ENCODE results near the gene EIF4A2. TPM values are rescaled to one million over a fixed set of nuclear protein-coding genes. Genes with fewer than 3 reads are reported as not detected.

Gene EIF4A2
- total and polyA plus RNA-seq, 10 of the 15 experiments (the other 5 are each of a cell fraction or from before 2014, with no cell fraction given), result 154 to 680 (median 259) TPM

DNA sequence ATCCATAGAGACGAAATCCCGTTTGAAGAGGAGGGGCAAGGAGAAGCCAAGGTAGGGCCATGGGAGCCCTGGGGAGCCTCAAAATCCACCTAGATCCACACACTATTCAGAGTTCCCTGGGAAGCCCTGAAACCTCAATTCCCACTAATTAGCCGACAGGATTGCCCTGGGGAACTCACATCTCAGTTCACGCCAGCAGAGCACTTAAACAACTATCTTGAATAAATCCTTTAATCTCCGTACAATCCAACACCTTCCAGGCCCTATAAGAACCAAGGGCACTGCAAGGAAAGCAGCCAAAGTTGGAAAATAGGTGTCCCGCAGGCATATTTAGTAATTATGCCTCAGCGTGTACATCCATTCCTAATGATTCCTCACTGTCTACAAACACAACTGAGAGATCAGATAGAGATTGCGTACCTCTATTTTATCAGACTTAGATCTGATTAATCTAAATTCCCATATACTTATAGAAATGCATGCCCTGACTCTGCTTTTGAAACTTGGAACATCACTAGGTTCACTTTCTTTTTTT lies 25.6 kb upstream of the EIF4A2 start:
- ChIA-PET RAD21 (ENCODE audit: unreplicated experiment) (no interaction called here), POLR2A (no interaction called here), SMC1A (ENCODE audit: uncharacterized antibody, unreplicated experiment) (no interaction called here), CTCF (interaction anchor here (1.7 kb wide), 1 partner anchor 143 kb away, joined by 4 read pairs; no protein-coding TSS in a partner anchor)
- H3K79me2 ChIP-seq (ENCODE audit: control insufficient read depth, insufficient read depth, low read length), result no peaks in the 10 kb centered on the region
- no peak overlapping the region for H2AFZ ChIP-seq (ENCODE audit: control insufficient read depth, low read depth, low read length)
- FAIRE-seq (no peak), ATAC-seq (no peak), DNase-seq (ENCODE audit: low read depth, low spot score) (no peak)
- no peaks in the 10 kb centered on the region for H3K4me1 ChIP-seq (ENCODE audit: control insufficient read depth, insufficient read depth, low read length)
- H3K4me3 ChIP-seq, result no peak overlapping the region
- no peaks in the 10 kb centered on the region for H3K9me3 ChIP-seq (replicated peaks; ENCODE audit: control insufficient read depth, insufficient read depth, low read length)
- H3K36me3 ChIP-seq (ENCODE audit: control insufficient read depth in 2 of 2, insufficient read depth in 2 of 2, low read length in 1 of 2), result no peaks in the 10 kb centered on the region
- H3K4me2 ChIP-seq (ENCODE audit: control insufficient read depth, insufficient read depth), result no peak overlapping the region
- H4K20me1 ChIP-seq (ENCODE audit: control insufficient read depth, insufficient read depth), result no peaks in the 10 kb centered on the region
- in situ Hi-C loops (cut with MboI), result no loop called here
- 78% methylated on average over 8 of the region's 8 CpGs for WGBS (ENCODE audit: insufficient coverage, insufficient replicate concordance, low lambda C conversion rate, missing lambda C conversion rate)
- no peak overlapping the region for H3K9ac ChIP-seq (ENCODE audit: control insufficient read depth, insufficient read depth, low read length)
- no peak overlapping the region for H3K27ac ChIP-seq (ENCODE audit: control insufficient read depth, insufficient read depth)
- TF ChIP-seq RELA (IDR thresholded peaks at IDR 0.05; ENCODE audit: borderline replicate concordance, partially characterized antibody) (no peak), TAF1 (IDR thresholded peaks at IDR 0.05; ENCODE audit: borderline replicate concordance, low read depth, low read length) (no peak), NR2C2 (IDR thresholded peaks at IDR 0.05; ENCODE audit: borderline replicate concordance, control insufficient read depth, insufficient read length, low read depth) (no peak), GATAD2B (conservative IDR thresholded peaks at IDR 0.05; ENCODE audit: low read depth) (no peak), HDAC6 (IDR thresholded peaks at IDR 0.05; ENCODE audit: unreplicated experiment) (no peak), POU2F2 (IDR thresholded peaks at IDR 0.05; ENCODE audit: borderline replicate concordance, low read depth, low read length) (no peak), MTA3 (IDR thresholded peaks at IDR 0.05; ENCODE audit: borderline replicate concordance, low read length) (no peak), SIX5 (IDR thresholded peaks at IDR 0.05; ENCODE audit: low read depth, low read length, severe bottlenecking) (no peak), FOS (IDR thresholded peaks at IDR 0.05; ENCODE audit: borderline replicate concordance, extremely low read depth, insufficient read length) (no peak), NFYB (IDR thresholded peaks at IDR 0.05; ENCODE audit: insufficient read depth, low read depth, low read length) (no peak)
- TF ChIP-seq, protein P1, sequence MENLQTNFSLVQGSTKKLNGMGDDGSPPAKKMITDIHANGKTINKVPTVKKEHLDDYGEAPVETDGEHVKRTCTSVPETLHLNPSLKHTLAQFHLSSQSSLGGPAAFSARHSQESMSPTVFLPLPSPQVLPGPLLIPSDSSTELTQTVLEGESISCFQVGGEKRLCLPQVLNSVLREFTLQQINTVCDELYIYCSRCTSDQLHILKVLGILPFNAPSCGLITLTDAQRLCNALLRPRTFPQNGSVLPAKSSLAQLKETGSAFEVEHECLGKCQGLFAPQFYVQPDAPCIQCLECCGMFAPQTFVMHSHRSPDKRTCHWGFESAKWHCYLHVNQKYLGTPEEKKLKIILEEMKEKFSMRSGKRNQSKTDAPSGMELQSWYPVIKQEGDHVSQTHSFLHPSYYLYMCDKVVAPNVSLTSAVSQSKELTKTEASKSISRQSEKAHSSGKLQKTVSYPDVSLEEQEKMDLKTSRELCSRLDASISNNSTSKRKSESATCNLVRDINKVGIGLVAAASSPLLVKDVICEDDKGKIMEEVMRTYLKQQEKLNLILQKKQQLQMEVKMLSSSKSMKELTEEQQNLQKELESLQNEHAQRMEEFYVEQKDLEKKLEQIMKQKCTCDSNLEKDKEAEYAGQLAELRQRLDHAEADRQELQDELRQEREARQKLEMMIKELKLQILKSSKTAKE (IDR thresholded peaks at IDR 0.05; ENCODE audit: low read depth, poor library complexity, severe bottlenecking), result no peak
- TF ChIP-seq, protein P2, sequence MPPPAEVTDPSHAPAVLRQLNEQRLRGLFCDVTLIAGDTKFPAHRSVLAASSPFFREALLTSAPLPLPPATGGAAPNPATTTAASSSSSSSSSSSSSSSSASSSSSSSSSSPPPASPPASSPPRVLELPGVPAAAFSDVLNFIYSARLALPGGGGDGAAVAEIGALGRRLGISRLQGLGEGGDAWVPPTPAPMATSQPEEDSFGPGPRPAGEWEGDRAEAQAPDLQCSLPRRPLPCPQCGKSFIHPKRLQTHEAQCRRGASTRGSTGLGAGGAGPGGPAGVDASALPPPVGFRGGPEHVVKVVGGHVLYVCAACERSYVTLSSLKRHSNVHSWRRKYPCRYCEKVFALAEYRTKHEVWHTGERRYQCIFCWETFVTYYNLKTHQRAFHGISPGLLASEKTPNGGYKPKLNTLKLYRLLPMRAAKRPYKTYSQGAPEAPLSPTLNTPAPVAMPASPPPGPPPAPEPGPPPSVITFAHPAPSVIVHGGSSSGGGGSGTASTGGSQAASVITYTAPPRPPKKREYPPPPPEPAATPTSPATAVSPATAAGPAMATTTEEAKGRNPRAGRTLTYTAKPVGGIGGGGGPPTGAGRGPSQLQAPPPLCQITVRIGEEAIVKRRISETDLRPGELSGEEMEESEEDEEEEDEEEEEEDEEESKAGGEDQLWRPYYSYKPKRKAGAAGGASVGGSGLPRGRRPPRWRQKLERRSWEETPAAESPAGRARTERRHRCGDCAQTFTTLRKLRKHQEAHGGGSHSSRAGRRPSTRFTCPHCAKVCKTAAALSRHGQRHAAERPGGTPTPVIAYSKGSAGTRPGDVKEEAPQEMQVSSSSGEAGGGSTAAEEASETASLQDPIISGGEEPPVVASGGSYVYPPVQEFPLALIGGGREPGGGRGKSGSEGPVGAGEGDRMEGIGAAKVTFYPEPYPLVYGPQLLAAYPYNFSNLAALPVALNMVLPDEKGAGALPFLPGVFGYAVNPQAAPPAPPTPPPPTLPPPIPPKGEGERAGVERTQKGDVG (CRISPR knock-in tag; IDR thresholded peaks at IDR 0.05), result no peak
- TF ChIP-seq, protein P3, sequence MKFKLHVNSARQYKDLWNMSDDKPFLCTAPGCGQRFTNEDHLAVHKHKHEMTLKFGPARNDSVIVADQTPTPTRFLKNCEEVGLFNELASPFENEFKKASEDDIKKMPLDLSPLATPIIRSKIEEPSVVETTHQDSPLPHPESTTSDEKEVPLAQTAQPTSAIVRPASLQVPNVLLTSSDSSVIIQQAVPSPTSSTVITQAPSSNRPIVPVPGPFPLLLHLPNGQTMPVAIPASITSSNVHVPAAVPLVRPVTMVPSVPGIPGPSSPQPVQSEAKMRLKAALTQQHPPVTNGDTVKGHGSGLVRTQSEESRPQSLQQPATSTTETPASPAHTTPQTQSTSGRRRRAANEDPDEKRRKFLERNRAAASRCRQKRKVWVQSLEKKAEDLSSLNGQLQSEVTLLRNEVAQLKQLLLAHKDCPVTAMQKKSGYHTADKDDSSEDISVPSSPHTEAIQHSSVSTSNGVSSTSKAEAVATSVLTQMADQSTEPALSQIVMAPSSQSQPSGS (IDR thresholded peaks at IDR 0.05; ENCODE audit: low read length), result no peak
- BruUV-seq (replicated peaks), result no TSS peak
- no peaks in the 10 kb centered on the region for H3K27me3 ChIP-seq (replicated peaks in 1 of 2; ENCODE audit: control insufficient read depth in 2 of 2, insufficient read depth in 2 of 2, low read length in 1 of 2)
- intact Hi-C loops (cut with micrococcal nuclease; ENCODE audit: unreplicated experiment), result no loop called here

Data from GM12878 (cell line).